ENCODE data around the gene ATP6V1G1. TPM values are rescaled to one million over a fixed set of nuclear protein-coding genes. Genes with fewer than 3 reads are reported as not detected.

ATP6V1G1 gene
- total RNA-seq, 8 experiments from 2014 or later = 122 to 253 (median 198) TPM

Other genes starting within 250 kb of the ATP6V1G1 start
- 10 to 100 TPM in 4 of 8 experiments, 1 to 10 TPM in 4; 2.7 to 25.7 (median 10.8) TPM for gene AKNA, start 199.8 kb upstream of the ATP6V1G1 start, total RNA-seq
- 10 to 100 TPM in 3 of 8 experiments, 1 to 10 TPM in 5; 4.2 to 13.5 (median 6.9) TPM for gene WHRN, start 82.3 kb upstream of the ATP6V1G1 start, total RNA-seq
- 10 to 100 TPM in 4 of 8 experiments, 1 to 10 TPM in 4; 4.9 to 22.1 (median 10.4) TPM for gene TMEM268, start 23.5 kb downstream of the ATP6V1G1 start, total RNA-seq
- gene TEX53, start 70.0 kb downstream of the ATP6V1G1 start, total RNA-seq = not detected
- not detected for gene TEX48, start 94.4 kb downstream of the ATP6V1G1 start, total RNA-seq
- gene TNFSF15, start 218.3 kb downstream of the ATP6V1G1 start, total RNA-seq = 1 to 10 TPM in 1 of 8 experiments, under 1 TPM in 6, not detected in 1; 0.13 to 4.1 (median 0.43) TPM

Measured in motor neuron (in vitro differentiated cells).